Measurements from ENCODE around the gene ATP6V1F.
"Not testable (repeated sequence)": the region's sequence is repeated elsewhere in the genome, so short reads cannot be mapped to it uniquely, and the experiment has no call there.

ATP6V1F gene

DNA sequence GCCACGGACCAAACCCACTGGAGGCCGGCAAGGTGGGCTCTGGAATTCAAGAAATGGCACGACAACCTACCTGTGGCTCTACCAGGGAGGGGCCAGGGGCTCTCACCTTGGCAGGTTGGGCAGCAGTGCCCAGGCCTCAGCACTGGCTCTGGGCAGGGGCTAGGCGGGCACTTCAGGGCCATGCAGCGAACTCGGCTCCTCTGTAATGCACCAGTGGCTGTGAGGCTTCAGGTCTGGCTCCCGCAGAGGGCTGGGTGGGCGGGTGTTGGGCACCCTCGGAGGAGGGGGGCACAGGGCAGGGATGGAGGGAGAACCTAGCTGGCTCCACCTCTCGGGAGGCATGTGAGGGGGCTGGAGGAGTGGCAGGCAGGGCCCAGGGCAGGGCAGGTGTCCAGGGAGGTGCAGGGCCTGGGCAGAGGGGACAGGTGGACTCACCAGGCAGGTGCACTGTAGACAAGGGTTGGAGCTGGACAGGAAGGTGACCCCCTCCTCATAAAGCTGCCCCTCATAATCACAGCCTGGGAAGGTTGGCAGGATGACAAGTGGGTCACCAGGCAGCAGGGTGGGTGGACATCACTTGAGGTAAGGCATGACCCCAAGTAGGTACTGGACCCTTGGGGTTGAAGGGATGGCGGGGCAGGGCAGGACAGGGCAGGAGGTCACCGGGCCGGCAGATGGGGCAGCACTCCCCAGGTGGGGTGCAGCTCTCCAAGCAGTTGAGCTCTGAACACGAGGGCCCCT lies 41.1 kb downstream of the ATP6V1F start:
- DNase-seq, result no peak

DNA sequence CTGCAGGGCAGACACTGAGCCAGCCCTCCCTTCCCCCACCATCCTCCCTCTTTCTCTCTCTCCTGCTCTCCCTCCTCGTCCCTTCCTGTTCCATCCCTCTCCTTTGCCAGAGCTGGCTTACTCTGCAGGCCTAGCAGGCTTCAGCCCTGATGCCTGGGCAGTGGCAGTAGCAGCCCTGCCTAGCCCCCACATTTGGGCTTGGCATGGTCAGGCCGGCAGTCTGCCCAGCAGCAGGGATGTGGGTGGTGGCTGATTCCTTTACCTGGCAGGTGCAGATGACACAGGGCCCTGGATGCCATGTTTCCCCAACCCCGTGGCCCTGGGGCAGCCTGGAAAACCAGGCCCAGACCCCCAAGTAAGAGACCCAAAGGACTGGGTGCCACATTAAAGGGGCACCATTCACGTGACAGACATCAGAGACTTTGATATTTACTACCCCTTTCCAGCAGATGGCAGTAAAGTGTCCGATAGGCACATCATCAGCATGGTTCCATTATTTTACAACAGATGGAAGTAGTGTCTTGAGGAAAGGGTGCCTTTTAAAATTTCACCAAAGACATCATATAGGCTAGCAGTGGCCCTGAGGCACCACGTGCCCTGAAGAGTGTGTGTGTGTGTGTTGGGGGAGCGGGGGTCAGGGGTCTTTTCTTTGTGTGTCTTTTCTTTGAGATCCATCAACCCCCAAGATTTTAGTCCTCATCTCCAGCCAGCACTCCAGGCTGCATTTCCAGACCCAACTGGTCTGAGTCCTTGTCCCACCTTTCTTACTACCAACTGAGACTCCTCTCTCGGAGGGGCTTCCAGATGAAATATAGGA lies 41.9 kb downstream of the ATP6V1F start:
- DNase-seq, result peak; percentile 47 to 78 (median 56)

DNA sequence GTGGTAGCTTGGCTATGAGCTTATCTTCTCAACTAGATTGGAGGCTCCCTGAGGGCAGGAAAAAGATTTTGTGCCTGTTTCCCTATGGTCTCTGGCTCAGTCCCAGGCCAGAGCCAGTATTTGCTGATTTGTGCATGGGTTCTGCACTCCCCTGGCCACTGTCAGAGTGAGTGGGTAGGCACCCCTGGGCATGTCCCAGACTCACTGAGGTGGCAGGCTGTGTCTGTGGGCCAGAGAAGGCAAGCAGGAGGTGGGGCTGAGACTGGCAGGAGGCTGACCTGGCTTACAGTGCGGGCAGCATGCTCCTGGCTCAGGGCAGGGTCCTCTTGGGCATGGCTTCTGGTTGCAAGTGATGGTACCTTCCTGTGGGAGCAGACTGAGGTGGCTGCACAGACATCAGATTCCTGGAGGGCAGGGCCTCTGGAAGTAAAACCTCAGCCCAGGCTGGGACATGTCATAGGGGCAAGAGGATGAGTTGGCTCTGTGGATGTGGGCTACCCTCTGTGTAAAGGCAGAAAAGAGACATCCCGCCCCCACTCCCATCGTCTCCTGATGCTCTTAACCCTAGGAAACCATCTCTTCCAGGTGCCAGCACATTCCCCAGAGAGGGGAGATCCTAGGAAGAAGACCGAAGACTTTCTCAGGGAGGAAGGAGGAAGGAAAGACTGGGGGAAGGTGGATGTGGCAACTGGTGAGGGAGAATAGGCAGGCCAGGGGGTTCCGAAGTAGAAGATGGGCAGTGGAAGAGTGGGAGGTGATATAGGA lies 43.5 kb downstream of the ATP6V1F start:
- DNase-seq, result no peak

DNA sequence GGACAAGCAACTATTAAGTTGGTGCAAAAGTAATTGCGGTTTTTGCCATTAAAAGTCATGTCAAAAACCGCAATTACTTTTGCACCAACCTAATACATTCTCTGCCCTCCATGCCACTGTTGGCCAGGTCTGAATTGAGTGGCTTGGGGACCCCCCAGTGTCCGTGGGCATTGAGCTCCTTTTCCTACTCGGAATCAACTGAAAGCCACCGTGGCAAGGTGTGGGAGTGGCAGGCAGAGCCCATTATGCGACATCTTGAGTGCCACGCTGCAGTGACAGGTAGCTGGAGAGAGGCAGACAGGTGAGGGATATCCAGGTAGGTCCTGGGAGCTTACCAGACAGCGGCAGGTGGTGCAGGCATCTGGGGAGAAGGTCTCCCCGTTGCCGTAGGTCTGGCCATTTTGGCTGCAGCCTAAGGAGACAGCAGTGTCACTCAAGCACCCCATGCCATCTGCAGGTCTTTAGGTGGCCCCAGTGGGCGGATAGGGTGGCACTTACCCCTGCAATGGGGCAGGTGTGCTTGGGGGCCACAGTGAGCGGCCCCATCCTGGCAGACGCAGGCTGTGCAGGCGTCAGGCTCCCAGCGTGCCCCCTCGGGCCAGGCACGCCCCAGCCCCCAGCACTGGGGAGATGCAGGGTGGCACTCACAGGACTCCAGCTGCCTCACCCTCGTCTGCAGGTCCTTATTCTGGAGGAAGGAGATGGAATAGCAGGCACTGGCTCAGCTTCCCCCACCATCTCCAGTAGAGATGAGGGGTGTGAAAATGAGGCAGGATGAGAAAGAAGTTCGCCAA lies 44.3 kb downstream of the ATP6V1F start:
- peak in 1 of 3 experiments; percentile 32 for DNase-seq

DNA sequence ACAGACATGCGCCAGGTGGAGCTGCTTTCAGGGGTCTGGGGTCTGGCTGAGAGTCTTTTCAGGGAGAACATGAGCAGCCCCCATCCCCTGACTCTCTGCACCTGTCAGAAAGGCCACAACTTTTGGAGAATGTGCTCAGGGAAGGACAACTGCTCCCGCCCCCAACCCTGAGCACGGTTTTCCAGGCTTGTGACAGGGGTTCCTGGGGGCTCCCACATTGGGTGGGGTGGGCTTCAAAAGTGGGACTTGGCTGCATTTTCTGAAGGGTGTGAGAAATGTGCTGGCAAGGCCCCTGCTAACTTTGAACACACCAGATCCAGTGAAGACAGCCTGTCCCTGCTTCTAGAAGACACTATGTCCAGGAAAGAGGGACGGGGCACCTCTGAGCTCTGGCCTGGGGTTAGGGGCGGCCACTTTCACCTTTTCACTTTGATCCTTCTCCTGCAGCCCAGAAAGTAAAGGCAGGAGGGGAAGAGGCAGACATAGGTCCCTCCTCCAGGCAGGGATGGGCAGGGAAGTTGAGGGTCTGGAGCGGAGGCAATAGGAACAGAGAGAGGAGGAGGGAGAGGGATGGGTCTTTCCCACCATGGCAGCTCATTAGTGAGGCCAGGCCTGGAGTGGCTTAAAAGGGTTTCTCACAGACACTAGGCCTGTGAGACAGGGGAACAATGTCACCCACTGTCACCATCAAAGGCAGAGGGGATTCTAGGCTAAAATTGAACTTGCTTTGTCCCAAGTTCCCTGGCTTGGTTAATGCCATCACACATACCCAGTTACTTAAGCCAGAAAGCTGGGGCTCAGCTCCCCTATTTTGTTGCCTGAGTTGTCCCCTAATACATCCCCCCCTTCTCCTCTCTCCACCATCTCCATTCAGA lies 46.3 kb downstream of the ATP6V1F start:
- DNase-seq, result no peak

DNA sequence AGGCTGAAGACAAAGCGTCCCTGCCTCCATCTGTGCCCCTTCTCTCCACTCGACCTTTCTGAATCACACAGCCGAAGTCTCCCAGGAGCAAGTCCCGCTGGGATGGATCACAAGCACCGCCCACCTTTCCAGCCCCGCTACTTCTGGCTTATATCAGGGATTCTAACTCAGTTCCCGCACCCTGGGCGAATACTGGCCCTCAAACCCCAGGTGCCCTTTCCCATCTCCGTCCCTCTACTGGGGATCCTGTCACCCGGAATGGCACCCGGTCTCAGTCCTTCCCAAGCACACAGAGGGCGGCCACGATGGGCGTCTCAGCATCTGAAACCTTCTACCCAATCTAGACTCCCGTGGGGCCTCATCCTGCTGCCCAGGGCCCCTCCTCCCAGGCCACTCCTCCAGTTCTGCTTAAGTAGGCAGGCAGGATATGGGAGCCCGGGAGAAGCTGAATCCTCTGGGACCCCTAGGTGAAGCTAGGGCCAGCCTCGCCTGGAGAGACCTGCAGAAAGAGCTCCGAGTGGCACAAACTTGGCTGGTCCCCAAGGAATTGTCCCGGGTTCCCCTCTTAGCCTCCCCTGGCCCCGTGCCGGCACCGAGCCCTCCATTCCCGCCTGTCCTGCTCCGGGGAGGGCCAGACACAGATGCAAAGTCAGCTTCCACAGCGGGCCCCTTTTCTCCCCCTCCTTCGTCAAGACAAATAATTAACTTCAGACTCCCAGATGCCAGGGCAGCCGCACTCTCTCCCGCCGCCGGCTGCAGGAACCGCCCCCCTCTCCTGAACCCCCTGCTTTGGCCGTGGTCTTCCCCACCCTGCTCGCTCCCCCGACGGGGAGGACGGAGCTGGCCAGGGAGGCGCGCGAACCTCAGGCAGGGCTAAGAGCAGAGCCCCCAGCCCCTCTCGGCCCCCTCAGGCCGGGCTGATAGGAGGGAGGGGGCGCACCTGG lies 47.2 kb downstream of the ATP6V1F start:
- no peak for DNase-seq

DNA sequence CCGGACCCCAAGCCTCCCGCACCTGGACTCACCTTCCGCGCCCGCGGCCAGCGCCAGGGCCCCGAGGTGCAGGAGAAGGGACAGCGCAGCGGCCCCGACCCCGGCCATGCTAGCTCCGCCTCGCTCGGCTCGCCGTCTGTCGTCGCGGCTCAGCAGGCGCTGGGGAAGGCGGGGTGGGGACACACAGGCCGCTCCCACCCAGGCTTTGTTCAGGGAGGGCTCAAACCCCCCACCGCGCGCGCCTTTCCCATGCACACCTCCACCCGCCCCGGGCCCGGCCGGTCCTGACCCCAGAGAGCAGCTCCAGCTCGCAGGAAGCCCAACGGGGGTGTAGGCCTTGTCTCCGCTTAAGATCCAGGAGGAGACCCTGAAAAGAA lies 47.9 kb downstream of the ATP6V1F start, which contains the start of gene KCP:
Gene KCP (minus strand): TSS at position 141 of the 377 bp plus-strand sequence. CDS start 33 bp downstream, at position 108.
- DNase-seq, result no peak

DNA sequence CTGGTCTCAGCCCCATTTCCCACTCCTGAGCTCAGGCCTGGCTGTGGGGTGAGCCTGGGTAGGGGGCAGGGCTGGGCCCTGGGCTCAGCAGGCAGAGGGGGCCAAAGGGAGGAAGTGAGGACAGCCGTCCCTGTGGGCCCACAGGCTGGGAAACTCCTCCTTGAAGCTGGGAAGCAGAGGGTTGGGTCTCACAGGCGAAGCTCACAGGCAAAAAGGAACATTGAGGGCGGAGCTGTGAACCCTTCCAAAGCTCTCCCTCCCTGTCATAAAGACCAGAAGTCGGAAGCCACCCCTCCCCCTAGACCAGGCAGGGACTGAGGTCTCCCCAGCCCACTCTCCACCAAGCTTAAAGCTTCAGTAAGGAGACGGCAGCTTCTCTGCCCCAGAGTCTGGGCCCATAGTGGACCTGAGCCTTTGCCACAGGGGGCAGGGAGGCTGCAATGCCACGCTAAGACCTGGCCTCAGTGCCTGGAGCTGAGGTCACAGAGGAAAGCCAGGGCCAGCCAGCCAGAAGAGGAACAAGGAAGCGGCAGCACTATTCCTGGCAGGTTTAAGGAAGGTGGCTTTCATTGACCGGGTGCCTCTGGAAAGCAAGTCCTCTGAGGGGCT lies 48.9 kb downstream of the ATP6V1F start:
- no peak for DNase-seq

DNA sequence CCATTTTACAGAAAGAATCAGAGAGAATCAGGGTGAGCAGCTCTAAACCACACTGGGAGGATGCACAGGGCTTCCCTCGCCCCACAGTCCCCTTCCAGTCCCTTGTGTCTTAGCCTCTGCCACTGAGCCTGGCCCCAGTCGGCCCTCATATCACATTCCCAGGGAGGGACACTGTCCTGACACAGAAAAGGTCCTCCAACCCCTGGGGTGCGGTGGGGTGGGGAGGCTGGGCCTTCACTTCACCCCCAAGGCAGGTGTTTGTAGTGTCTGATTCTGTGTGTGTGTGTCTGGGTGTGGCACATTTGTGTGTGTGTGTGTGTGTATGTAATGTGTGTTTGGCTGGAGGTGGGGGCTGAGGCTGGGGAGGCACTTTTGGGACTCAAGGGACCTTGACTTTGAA lies 49.6 kb downstream of the ATP6V1F start:
- DNase-seq, result no peak

DNA sequence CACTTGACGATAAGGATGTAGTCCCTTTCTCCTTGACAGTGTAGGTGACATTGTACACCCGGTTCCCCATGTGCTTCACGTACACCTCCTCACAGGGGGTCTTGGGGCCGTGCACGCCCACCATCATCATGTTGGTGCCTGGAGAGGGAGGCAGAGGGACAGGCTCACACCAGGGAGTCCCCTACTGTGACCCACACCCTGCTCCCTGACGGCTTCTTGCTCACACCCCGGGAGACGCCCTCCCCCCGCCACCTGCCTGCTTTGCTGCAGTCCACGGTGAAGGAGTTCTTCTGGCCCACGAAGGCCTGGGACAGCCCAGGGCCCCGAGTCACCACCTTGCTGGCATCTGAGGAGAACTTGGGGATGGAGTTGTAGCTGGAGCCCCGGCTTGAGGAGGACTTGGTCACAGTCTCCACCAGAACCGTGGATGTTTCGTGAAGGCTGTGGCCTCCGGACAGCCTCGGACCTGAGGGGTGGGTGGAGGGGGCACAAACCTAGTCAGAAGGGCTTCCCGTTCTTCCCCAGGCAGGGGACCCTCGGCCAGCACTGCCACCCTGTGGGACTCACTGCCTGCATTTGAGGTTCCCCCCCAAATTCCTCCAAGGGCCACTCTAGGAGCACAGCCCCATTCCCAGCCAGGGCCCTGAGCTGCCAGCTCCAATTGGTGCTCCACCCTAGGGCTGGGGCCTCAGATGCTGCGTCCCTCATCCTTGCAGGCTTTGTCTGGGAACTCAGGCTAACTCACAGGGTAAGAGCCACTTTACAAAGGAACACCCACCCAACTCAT lies 50.2 kb downstream of the ATP6V1F start:
- DNase-seq, result not testable (repeated sequence)

DNA sequence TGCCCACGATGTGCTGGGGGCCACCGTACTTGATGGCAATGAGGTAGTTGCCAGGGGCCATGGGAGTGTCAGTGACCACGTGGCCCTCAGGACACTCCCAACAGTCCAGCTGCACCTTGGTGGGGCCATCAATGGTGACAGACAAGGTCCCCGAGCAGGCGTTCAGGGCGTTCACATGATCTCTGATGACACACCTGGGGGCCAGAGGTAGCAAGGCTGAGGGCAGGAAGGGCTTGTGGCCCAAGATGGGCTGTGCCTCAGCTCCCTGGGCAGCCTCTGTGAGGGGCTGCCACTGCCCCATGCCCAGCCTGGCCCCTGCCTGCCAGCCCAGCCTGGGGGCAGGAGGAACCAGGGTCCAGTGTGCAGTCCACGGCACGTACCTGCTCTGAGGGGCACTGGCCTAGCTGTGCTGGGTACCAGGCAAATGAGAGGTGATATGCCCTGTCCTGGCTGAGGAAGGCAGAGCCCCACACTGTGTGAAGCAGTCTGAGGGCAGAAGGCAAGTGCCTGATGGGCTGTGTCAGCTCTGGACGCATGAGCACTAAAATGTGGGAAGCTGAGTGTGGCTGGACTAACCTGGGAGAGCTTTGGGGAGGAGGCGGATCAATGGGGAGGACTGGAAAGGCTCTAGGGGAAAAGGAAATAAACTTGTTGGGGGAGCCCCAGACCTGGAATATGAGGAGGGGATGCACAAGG lies 51.4 kb downstream of the ATP6V1F start:
- DNase-seq, result no peak

DNA sequence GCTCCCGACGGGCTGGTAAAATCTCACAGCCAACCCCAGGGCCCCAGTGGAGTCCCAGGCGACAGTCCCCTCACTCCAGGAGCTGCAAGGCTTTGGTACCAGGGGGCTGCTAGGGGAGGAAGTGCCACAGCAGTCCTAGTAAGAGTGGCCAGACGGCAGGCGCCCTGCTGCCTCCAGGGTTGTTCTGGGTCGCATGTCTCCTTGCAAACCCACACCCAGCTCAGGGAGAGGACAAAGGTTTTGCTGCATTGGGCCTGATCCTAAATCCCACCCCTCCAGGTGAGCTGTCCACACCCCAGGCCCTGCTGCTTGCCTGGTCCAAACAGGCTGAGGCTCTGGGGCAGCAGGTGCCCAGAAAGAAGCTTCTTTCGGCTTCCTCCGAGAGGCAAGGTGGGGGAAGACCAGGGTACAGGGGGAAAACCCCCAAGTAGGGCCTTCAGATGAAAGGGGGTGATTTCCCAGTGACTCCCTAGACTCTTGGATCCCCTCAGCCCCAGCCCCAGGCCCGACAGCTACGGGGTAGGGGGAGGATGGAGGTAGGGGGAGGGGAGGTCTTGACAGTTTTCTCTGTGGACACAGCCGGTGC lies 52.0 kb downstream of the ATP6V1F start:
- no peak for DNase-seq

DNA sequence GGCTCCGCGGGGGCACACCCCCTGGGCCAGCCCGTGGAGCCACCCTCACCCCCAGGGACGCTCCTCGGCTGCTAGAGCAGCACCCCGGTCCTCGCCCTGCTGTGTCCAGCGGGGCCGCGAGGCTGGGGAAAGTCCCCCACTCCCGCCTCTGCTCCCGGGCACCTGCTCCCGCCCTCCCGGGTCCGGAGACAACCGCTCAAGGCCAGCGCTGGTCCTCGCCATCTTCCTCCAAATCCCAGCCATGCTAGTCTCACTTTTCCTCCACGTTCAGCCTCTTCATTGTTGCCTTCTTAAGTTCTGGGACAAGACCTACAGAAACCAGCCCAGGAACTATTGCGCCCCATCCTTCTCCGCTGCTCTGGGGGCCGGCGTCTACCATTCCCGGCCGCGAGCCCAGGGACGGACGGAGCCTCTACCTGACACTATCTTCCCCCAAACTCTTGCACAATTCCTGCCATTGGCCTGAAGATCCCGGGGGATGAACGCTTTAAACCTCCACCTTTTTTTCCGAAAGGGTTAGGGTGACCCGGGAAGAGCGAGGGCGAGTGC lies 52.7 kb downstream of the ATP6V1F start:
- DNase-seq, result no peak
